MM.1S (cell line): ENCODE results near the gene GSTM5.

ENCODE experiments used
- DNase-seq: peaks from one replicate; pipeline ENCODE4 v3.0.0-alpha.2; 2015
- H2AFZ ChIP-seq: fragments of 300-600 bp; sonication (generic); 2 replicates; pipeline ENCODE4 v1.6.0; 2016; ENCODE audit warnings: antibody characterized with exemption, low read length
- H3F3A ChIP-seq: fragments of 300-600 bp; sonication (generic); 2 replicates; pipeline ENCODE4 v1.6.1; 2016; ENCODE audit warnings: mild to moderate bottlenecking, antibody characterized with exemption, low read length, moderate library complexity, mixed read lengths; ENCODE audit not compliant: insufficient read depth
- H3K27ac ChIP-seq: fragments of 300-600 bp; sonication (generic); 2 replicates; pipeline ENCODE4 v1.5.1; 2016; ENCODE audit warnings: mild to moderate bottlenecking, low read length
- H3K27me3 ChIP-seq: fragments of 300-600 bp; sonication (generic); replicated peaks from 2 replicates; pipeline ENCODE4 v1.6.0; 2016; ENCODE audit warnings: low read length; ENCODE audit not compliant: insufficient read depth
- H3K36me3 ChIP-seq: fragments of 300-600 bp; sonication (generic); replicated peaks from 2 replicates; pipeline ENCODE4 v1.6.1; 2016; ENCODE audit warnings: mild to moderate bottlenecking, low read length, mixed read lengths; ENCODE audit not compliant: insufficient read depth
- H3K4me1 ChIP-seq: fragments of 300-600 bp; sonication (generic); 2 replicates; pipeline ENCODE4 v1.6.1; 2016; ENCODE audit warnings: low read length, mixed read lengths
- H3K4me2 ChIP-seq: fragments of 300-600 bp; sonication (generic); 2 replicates; pipeline ENCODE4 v1.6.0; 2016; ENCODE audit warnings: low read depth, low read length
- H3K4me3 ChIP-seq: fragments of 300-600 bp; sonication (generic); 2 replicates; pipeline ENCODE4 v1.5.1; 2016; ENCODE audit warnings: low read length, mixed read lengths
- H3K79me2 ChIP-seq: fragments of 300-600 bp; sonication (generic); 2 replicates; pipeline ENCODE4 v1.6.1; 2016; ENCODE audit warnings: mixed run types, low read length, mixed read lengths
- H3K9ac ChIP-seq: fragments of 300-600 bp; sonication (generic); 2 replicates; pipeline ENCODE4 v1.6.1; 2016; ENCODE audit warnings: low read length, mixed read lengths
- H3K9me2 ChIP-seq: fragments of 300-600 bp; sonication (generic); replicated peaks from 2 replicates; pipeline ENCODE4 v1.6.1; 2016; ENCODE audit warnings: mild to moderate bottlenecking, low read length, mixed read lengths; ENCODE audit not compliant: insufficient read depth
- H3K9me3 ChIP-seq: fragments of 300-600 bp; sonication (generic); replicated peaks from 2 replicates; pipeline ENCODE4 v1.6.1; 2016; ENCODE audit warnings: mild to moderate bottlenecking, low read length, mixed read lengths; ENCODE audit not compliant: insufficient read depth
- H4K20me1 ChIP-seq: fragments of 300-600 bp; sonication (generic); 2 replicates; pipeline ENCODE4 v1.6.1; 2016; ENCODE audit warnings: mild to moderate bottlenecking, low read length, moderate library complexity, mixed read lengths; ENCODE audit not compliant: insufficient read depth
- EZH2 ChIP-seq: fragments of 300-600 bp; sonication (generic); optimal IDR thresholded peaks from 2 replicates; pipeline ENCODE3; 2017; ENCODE audit warnings: low read depth, mild to moderate bottlenecking, antibody characterized with exemption, low read length, mixed read lengths
- EZH2phosphoT487 ChIP-seq: fragments of 300-600 bp; sonication (generic); IDR thresholded peaks from 2 replicates; pipeline ENCODE4 v1.6.1; 2018; ENCODE audit warnings: antibody characterized with exemption, low read length
- TF ChIP-seq, protein P1 (sequence below): fragments of 300-600 bp; sonication (generic); IDR thresholded peaks from 2 replicates; pipeline ENCODE4 v1.5.1; 2016; ENCODE audit warnings: antibody characterized with exemption, low read length, mixed read lengths

Gene GSTM5

GRCh38 chr1:109722908-109723691 is 11.0 kb downstream of the GSTM5 start:
- Histone ChIP-seq H4K20me1 (no peaks in the 10 kb centered on the region), H3K9me2 (no peaks in the 10 kb centered on the region), H3K79me2 (no peaks in the 10 kb centered on the region), H3K36me3 (no peaks in the 10 kb centered on the region), H3K4me2 (no peak overlapping the region), H3K9me3 (no peaks in the 10 kb centered on the region), H3K9ac (no peak overlapping the region), H3K4me1 (no peaks in the 10 kb centered on the region), H2AFZ (no peak overlapping the region), H3K4me3 (no peak overlapping the region), H3K27ac (no peak overlapping the region), H3F3A (no peaks in the 10 kb centered on the region), H3K27me3 (no peaks in the 10 kb centered on the region)
- DNase-seq: no peak
- TF ChIP-seq EZH2 (no peak), EZH2phosphoT487 (no peak)
- TF ChIP-seq, protein P1, sequence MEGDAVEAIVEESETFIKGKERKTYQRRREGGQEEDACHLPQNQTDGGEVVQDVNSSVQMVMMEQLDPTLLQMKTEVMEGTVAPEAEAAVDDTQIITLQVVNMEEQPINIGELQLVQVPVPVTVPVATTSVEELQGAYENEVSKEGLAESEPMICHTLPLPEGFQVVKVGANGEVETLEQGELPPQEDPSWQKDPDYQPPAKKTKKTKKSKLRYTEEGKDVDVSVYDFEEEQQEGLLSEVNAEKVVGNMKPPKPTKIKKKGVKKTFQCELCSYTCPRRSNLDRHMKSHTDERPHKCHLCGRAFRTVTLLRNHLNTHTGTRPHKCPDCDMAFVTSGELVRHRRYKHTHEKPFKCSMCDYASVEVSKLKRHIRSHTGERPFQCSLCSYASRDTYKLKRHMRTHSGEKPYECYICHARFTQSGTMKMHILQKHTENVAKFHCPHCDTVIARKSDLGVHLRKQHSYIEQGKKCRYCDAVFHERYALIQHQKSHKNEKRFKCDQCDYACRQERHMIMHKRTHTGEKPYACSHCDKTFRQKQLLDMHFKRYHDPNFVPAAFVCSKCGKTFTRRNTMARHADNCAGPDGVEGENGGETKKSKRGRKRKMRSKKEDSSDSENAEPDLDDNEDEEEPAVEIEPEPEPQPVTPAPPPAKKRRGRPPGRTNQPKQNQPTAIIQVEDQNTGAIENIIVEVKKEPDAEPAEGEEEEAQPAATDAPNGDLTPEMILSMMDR: no peak

DNA sequence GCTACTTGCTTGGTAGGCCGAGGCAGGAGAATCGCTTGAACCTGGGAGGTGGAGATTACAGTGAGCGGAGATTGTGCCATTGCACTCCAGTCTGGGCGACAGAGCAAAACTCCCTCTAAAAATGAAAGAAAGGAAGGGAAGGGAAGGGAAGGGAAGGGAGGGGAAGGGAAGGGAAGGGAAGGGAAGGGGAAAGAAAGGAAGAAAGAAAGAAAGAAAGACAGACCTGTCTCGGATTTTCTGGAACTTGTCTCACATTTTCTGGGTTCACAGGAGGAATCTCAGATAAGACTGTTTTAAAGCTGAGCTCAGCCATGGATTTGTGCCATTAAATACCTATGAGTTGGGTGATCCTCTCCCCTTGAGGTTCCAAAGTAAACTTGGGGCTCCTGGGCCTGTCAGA is 12.9 kb downstream of the GSTM5 start:
- H3K27ac ChIP-seq: no peak overlapping the region
- H3K9me3 ChIP-seq: no peaks in the 10 kb centered on the region
- no peak for DNase-seq
- H3K4me1 ChIP-seq: no peaks in the 10 kb centered on the region
- H3K9ac ChIP-seq: no peak overlapping the region
- H2AFZ ChIP-seq: no peak overlapping the region
- H3K4me2 ChIP-seq: no peak overlapping the region
- H3K79me2 ChIP-seq: no peaks in the 10 kb centered on the region
- H3K27me3 ChIP-seq: no peaks in the 10 kb centered on the region
- H3F3A ChIP-seq: no peaks in the 10 kb centered on the region
- H3K4me3 ChIP-seq: no peak overlapping the region
- H4K20me1 ChIP-seq: no peaks in the 10 kb centered on the region
- H3K9me2 ChIP-seq: no peaks in the 10 kb centered on the region
- TF ChIP-seq, protein P1: no peak
- TF ChIP-seq EZH2phosphoT487 (no peak), EZH2 (no peak)
- no peaks in the 10 kb centered on the region for H3K36me3 ChIP-seq

GRCh38 chr1:109725510-109725909 is 13.5 kb downstream of the GSTM5 start:
- Histone ChIP-seq H3F3A (no peaks in the 10 kb centered on the region), H3K36me3 (no peaks in the 10 kb centered on the region), H3K9ac (no peak overlapping the region), H3K4me2 (no peak overlapping the region), H3K27ac (no peak overlapping the region), H4K20me1 (no peaks in the 10 kb centered on the region), H3K9me2 (no peaks in the 10 kb centered on the region), H3K4me1 (no peaks in the 10 kb centered on the region), H3K79me2 (no peaks in the 10 kb centered on the region), H3K4me3 (no peak overlapping the region), H3K27me3 (no peaks in the 10 kb centered on the region), H2AFZ (no peak overlapping the region), H3K9me3 (no peaks in the 10 kb centered on the region)
- TF ChIP-seq EZH2: no peak
- TF ChIP-seq, protein P1: no peak
- DNase-seq: no peak
